HCT116 (cell line): ENCODE results near the gene ACTN4. TPM values are rescaled to one million over a fixed set of nuclear protein-coding genes. Genes with fewer than 3 reads are reported as not detected.

ENCODE experiments used
- ATAC-seq: fragments of 200-7000 bp; cut with Tn5 transposase; 2 replicates; pipeline ENCODE4 v1.9.1; 2020; ENCODE audit warnings: mild to moderate bottlenecking, moderate library complexity
- BruUV-seq: library from RNA; stranded (reverse); fragments of 400-500 nt; replicated peaks from 2 replicates; lab custom pipeline; 2021; lab: Mats Ljungman, UMichigan
- CTCF ChIA-PET: fragments of 300-600 bp; sonication (Branson Sonifier 250); formaldehyde crosslinking; loops from one replicate; lab custom pipeline; 2021; ENCODE audit warnings: antibody characterized with exemption; lab: Charles Lee
- POLR2A ChIA-PET: fragments of 300-600, 350-600 bp; sonication (Branson Sonifier 250); formaldehyde crosslinking; loops from one replicate; lab custom pipeline; 2021; ENCODE audit warnings: antibody characterized with exemption; lab: Charles Lee
- RAD21 ChIA-PET, 2 experiments: fragments of 300-600 bp; sonication (Branson Sonifier 250); formaldehyde crosslinking; loops; one replicate each; lab custom pipeline; 2023; ENCODE audit warnings: low total read pairs in 2 of 2; ENCODE audit not compliant: uncharacterized antibody in 2 of 2, unreplicated experiment in 2 of 2, low non-redundant PET in 1 of 2; lab: Charles Lee
- DNase-seq: peaks from one replicate; pipeline ENCODE4 v3.0.0-alpha.2; 2010; ENCODE audit warnings: low read depth, low spot score
- H2AFZ ChIP-seq: fragments of 200-600 bp; shearing (Covaris generic), sonication (generic); 2 replicates; pipeline ENCODE4 v1.6.1; 2017; ENCODE audit warnings: low read depth, mixed run types, mixed read lengths, antibody characterized with exemption, low read length; ENCODE audit not compliant: poor library complexity, severe bottlenecking
- H3K27ac ChIP-seq: 2 replicates; pipeline ENCODE4 v1.5.1; 2012; ENCODE audit warnings: low read depth, low read length
- H3K27me3 ChIP-seq: fragments of 200-600 bp; sonication (generic); 2 replicates; pipeline ENCODE4 v1.6.1; 2016; ENCODE audit warnings: mixed run types, low read length, mixed read lengths; ENCODE audit not compliant: insufficient read depth
- H3K36me3 ChIP-seq, 2 experiments: fragments of 200-500 bp in 1 of 2; fragments of 200-600 bp in 1 of 2; sonication (Bioruptor generic) in 1 of 2; sonication (generic) in 1 of 2; 2 replicates each; pipeline versions ENCODE4 v1.5.1 to v1.6.1; 2014 to 2016; ENCODE audit warnings: low read length in 2 of 2, inconsistent platforms in 1 of 2, mixed read lengths in 1 of 2, mixed run types in 1 of 2; ENCODE audit not compliant: insufficient read depth in 2 of 2, control insufficient read depth in 1 of 2
- H3K4me1 ChIP-seq, 2 experiments: fragments of 200-600 bp in 1 of 2; sonication (generic) in 1 of 2; 2 replicates each; pipeline versions ENCODE4 v1.5.1 to v1.6.1; 2012 to 2017; ENCODE audit warnings: low read length in 2 of 2, inconsistent platforms in 1 of 2, mild to moderate bottlenecking in 1 of 2, mixed read lengths in 1 of 2, mixed run types in 1 of 2, moderate library complexity in 1 of 2; ENCODE audit not compliant: insufficient read depth in 2 of 2, control insufficient read depth in 1 of 2
- H3K4me2 ChIP-seq: fragments of 200-600 bp; sonication (generic); 2 replicates; pipeline ENCODE4 v1.6.1; 2017; ENCODE audit warnings: mixed run types, low read length, mixed read lengths
- H3K4me3 ChIP-seq, 2 experiments: fragments of 200-600 bp in 1 of 2; sonication (generic) in 1 of 2; replicated peaks in 1 of 2; 2 replicates each; pipeline ENCODE4 v1.5.1; 2011 to 2016; ENCODE audit warnings: low read length in 2 of 2, control low read depth in 1 of 2, low read depth in 1 of 2, mild to moderate bottlenecking in 1 of 2, mixed read lengths in 1 of 2, mixed run types in 1 of 2
- H3K79me2 ChIP-seq: fragments of 200-600 bp; sonication (generic); 2 replicates; pipeline ENCODE4 v1.6.1; 2017; ENCODE audit warnings: mild to moderate bottlenecking, mixed run types, low read length, moderate library complexity, mixed read lengths; ENCODE audit not compliant: insufficient read depth
- H3K9ac ChIP-seq: fragments of 200-600 bp; sonication (generic); 2 replicates; pipeline ENCODE4 v1.6.1; 2016; ENCODE audit warnings: low read length, mixed read lengths
- H3K9me2 ChIP-seq: fragments of 200-600 bp; sonication (generic), shearing (Covaris generic); 2 replicates; pipeline ENCODE4 v1.6.1; 2017; ENCODE audit warnings: mixed run types, mild to moderate bottlenecking, moderate library complexity; ENCODE audit not compliant: insufficient read depth
- H3K9me3 ChIP-seq, 2 experiments: fragments of 200-500 bp in 1 of 2; fragments of 200-600 bp in 1 of 2; sonication (Bioruptor generic) in 1 of 2; sonication (generic) in 1 of 2; 2 replicates each; pipeline ENCODE4 v1.6.1; 2014 to 2017; ENCODE audit warnings: low read length in 2 of 2, mixed read lengths in 2 of 2, inconsistent platforms in 1 of 2, low read depth in 1 of 2, mild to moderate bottlenecking in 1 of 2, mixed run types in 1 of 2, moderate library complexity in 1 of 2; ENCODE audit not compliant: control insufficient read depth in 1 of 2, insufficient read depth in 1 of 2
- H4K20me1 ChIP-seq: fragments of 200-600 bp; sonication (generic), shearing (Covaris generic); 2 replicates; pipeline ENCODE4 v1.6.1; 2017; ENCODE audit warnings: mixed run types, mild to moderate bottlenecking, moderate library complexity; ENCODE audit not compliant: insufficient read depth
- CEBPB ChIP-seq: IDR thresholded peaks from 2 replicates; pipeline ENCODE4 v1.6.1; 2012; ENCODE audit warnings: low read depth
- CTCF ChIP-seq, 3 experiments: fragments of 200-600 bp in 1 of 3; sonication (generic) in 1 of 3; IDR thresholded peaks in 2 of 3; conservative IDR thresholded peaks in 1 of 3; 2 replicates each; pipeline ENCODE4 v1.5.1; 2012 to 2017; ENCODE audit warnings: low read depth in 2 of 3, low read length in 2 of 3, antibody characterized with exemption in 1 of 3, borderline replicate concordance in 1 of 3, control low read depth in 1 of 3, mild to moderate bottlenecking in 1 of 3, mixed read lengths in 1 of 3, mixed run types in 1 of 3, moderate library complexity in 1 of 3; ENCODE audit not compliant: insufficient read depth in 1 of 3
- EZH2 ChIP-seq: fragments of 200-600 bp; sonication (generic); IDR thresholded peaks from 2 replicates; pipeline ENCODE4 v1.6.1; 2017; ENCODE audit warnings: antibody characterized with exemption, mixed run types
- MAX ChIP-seq: IDR thresholded peaks from 2 replicates; pipeline ENCODE4 v1.6.1; 2012
- POLR2AphosphoS5 ChIP-seq: IDR thresholded peaks from 2 replicates; pipeline ENCODE4 v1.6.1; 2011; ENCODE audit warnings: mild to moderate bottlenecking, low read depth, low read length, moderate library complexity
- RAD21 ChIP-seq: IDR thresholded peaks from 2 replicates; pipeline ENCODE4 v1.6.1; 2012; ENCODE audit warnings: low read depth, mild to moderate bottlenecking
- YY1 ChIP-seq: IDR thresholded peaks from 2 replicates; pipeline ENCODE4 v1.6.1; 2011; ENCODE audit warnings: low read length, low read depth, moderate library complexity, mild to moderate bottlenecking; ENCODE audit not compliant: insufficient replicate concordance; ENCODE audit errors: extremely low read depth
- intact Hi-C: fragments of 100-400 bp; cut with micrococcal nuclease; formaldehyde crosslinking; loops from 2 replicates; pipeline ENCODE4 v1.10.0; 2022
- total RNA-seq: library from RNA; stranded (reverse); gene quantifications from one replicate; pipeline ENCODE4 v1.2.1, GENCODE V29; 2021; ENCODE audit not compliant: unreplicated experiment

Gene ACTN4
- total RNA-seq, 1 experiment from 2014 or later = 651 TPM

GRCh38 chr19:38647966-38648768, 718 bp downstream of the ACTN4 start:
- ATAC-seq = no peak
- POLR2A ChIA-PET = interaction anchor here (0.7 to 1.8 kb wide), 14 partner anchors 9 to 201 kb away, joined by 3 to 8 read pairs (median 6); partner anchors contain the start of gene EIF3K

GRCh38 chr19:38648769-38649304, 1.4 kb downstream of the ACTN4 start:
- Histone ChIP-seq H3K9me2 (no peaks in the 10 kb centered on the region), H4K20me1 (peaks cover 9% of the 10 kb centered on the region; the same call in 1 of the 2 replicates), H3K36me3 (peaks cover 0 to 4% of the 10 kb centered on the region in 2 experiments; a peak in 1 of 4 replicates), H3K27me3 (no peaks in the 10 kb centered on the region), H3K9ac (peak overlapping the region; percentile 100), H3K79me2 (peaks cover 64% of the 10 kb centered on the region), H2AFZ (no peak overlapping the region), H3K4me1 (peaks cover 51 to 66% of the 10 kb centered on the region in 2 experiments), H3K4me3 (peak overlapping the region; percentile 84 to 100), H3K27ac (peak overlapping the region; percentile 72), H3K9me3 (no peaks in the 10 kb centered on the region), H3K4me2 (peak overlapping the region; percentile 84)
- intact Hi-C loops = no loop called here
- DNase-seq (no peak), ATAC-seq (no peak)
- RAD21 ChIA-PET = interaction anchor here in 1 of 2 experiments (1.2 kb wide), 1 partner anchor 44 kb away, joined by 3 read pairs; no protein-coding TSS in a partner anchor
- POLR2A ChIA-PET = interaction anchor here (1.0 to 1.8 kb wide), 3 partner anchors 8 to 10 kb away, joined by 3 to 8 read pairs (median 3); no protein-coding TSS in a partner anchor
- BruUV-seq = no TSS peak
- CTCF ChIA-PET = no interaction called here
- no peak for TF ChIP-seq EZH2
- TF ChIP-seq POLR2AphosphoS5 = peak; percentile 32; the same call in 1 of the 2 replicates
- TF ChIP-seq CTCF (IDR thresholded peaks at IDR 0.05 in 2 of 3, conservative IDR thresholded peaks at IDR 0.05 in 1 of 3; ENCODE audit: borderline replicate concordance in 1 of 3, insufficient read depth in 1 of 3, low read depth in 2 of 3, low read length in 2 of 3) = no peak
- TF ChIP-seq YY1 = no peak
- no peak for TF ChIP-seq MAX

More at GRCh38 chr19:38647966-38648768, 718 bp downstream of the ACTN4 start:
- BruUV-seq = no TSS peak
- Histone ChIP-seq H3K4me3 (peak overlapping the region; percentile 84 to 100), H4K20me1 (peaks cover 9% of the 10 kb centered on the region; the same call in 1 of the 2 replicates), H3K9me3 (no peaks in the 10 kb centered on the region), H3K36me3 (peaks cover 0 to 4% of the 10 kb centered on the region in 2 experiments; a peak in 1 of 4 replicates), H3K79me2 (peaks cover 57% of the 10 kb centered on the region), H3K9ac (peak overlapping the region; percentile 100), H3K4me1 (peaks cover 45 to 60% of the 10 kb centered on the region in 2 experiments), H3K27ac (peak overlapping the region; percentile 72), H2AFZ (no peak overlapping the region), H3K9me2 (no peaks in the 10 kb centered on the region), H3K4me2 (peak overlapping the region; percentile 84), H3K27me3 (no peaks in the 10 kb centered on the region)
- no peak for DNase-seq
- TF ChIP-seq MAX (0 out of 2 replicates have a peak, but pooled peaks have one; percentile 6), RAD21 (no peak), YY1 (no peak), CEBPB (no peak)
- CTCF ChIA-PET = interaction anchor here (1.3 to 1.6 kb wide), 3 partner anchors 12 to 245 kb away, joined by 10 to 16 read pairs (median 11); partner anchors contain the start of gene FAM98C
- RAD21 ChIA-PET = interaction anchor here (0.7 to 1.2 kb wide), 3 partner anchors 38 to 46 kb away, joined by 3 to 8 read pairs (median 6); no protein-coding TSS in a partner anchor
- intact Hi-C loops = no loop called here
